HG03108 (cell line): Measurements from ENCODE around the gene RAB40C.
A peak's percentile ranks its signal among the peaks of the same experiment; 100 is the strongest.

Experiments used
- ATAC-seq: cut with Tn5 transposase; IDR thresholded peaks from one replicate; pipeline ENCODE4 v1.9.1; 2021; ENCODE audit warnings: moderate library complexity; ENCODE audit not compliant: unreplicated experiment

RAB40C gene

GRCh38 chr16:589658-590187 lies at the start of gene RAB40C:
TSS of gene RAB40C (plus strand) at chr16:590066. CDS start at chr16:590292, 226 bp downstream.
- ATAC-seq = peak; percentile 73

GRCh38 chr16:540645-541340 lies 49.1 kb upstream of the RAB40C start:
- no peak for ATAC-seq

GRCh38 chr16:543301-544164 lies 46.3 kb upstream of the RAB40C start:
- ATAC-seq = no peak

- no peak for ATAC-seq
These were observed 45.3 kb upstream of the RAB40C start for GRCh38 chr16:544517-544916.

GRCh38 chr16:546909-547770 lies 42.7 kb upstream of the RAB40C start:
- no peak for ATAC-seq

GRCh38 chr16:548586-548985 lies 41.3 kb upstream of the RAB40C start:
- no peak for ATAC-seq

- no peak for ATAC-seq
These were observed 40.2 kb upstream of the RAB40C start for GRCh38 chr16:549544-550263.

GRCh38 chr16:551210-551609 lies 38.7 kb upstream of the RAB40C start:
- no peak for ATAC-seq

GRCh38 chr16:552171-552570 lies 37.7 kb upstream of the RAB40C start:
- no peak for ATAC-seq

- ATAC-seq = no peak
These were observed 36.1 kb upstream of the RAB40C start for GRCh38 chr16:553601-554296.

- ATAC-seq = no peak
These were observed 35.6 kb upstream of the RAB40C start for GRCh38 chr16:554297-554621.

- ATAC-seq = no peak
These were observed 35.1 kb upstream of the RAB40C start for GRCh38 chr16:554640-555365.

- no peak for ATAC-seq
These were observed 34.1 kb upstream of the RAB40C start for GRCh38 chr16:555528-556473.

GRCh38 chr16:556474-557173 lies 33.2 kb upstream of the RAB40C start:
- ATAC-seq = no peak

GRCh38 chr16:557463-558297 lies 32.2 kb upstream of the RAB40C start:
- no peak for ATAC-seq

- ATAC-seq = no peak
These were observed 31.4 kb upstream of the RAB40C start for GRCh38 chr16:558298-559020.
